HepG2 (cell line): ENCODE measurements around the gene LRRC32. TPM values are rescaled to one million over a fixed set of nuclear protein-coding genes. Genes with fewer than 3 reads are reported as not detected.

Experiments used
- ATAC-seq: fragments of 200-7000 bp; cut with Tn5 transposase; 3 replicates; pipeline ENCODE4 v1.9.1; 2020; ENCODE audit warnings: mild to moderate bottlenecking, moderate library complexity
- BruUV-seq: library from RNA; stranded (reverse); fragments of 400-500 nt; replicated peaks from 2 replicates; lab custom pipeline; 2021; lab: Mats Ljungman, UMichigan
- CTCF ChIA-PET: fragments of 300-600 bp; formaldehyde crosslinking; extraction: SDS; loops from one replicate; lab custom pipeline; 2021; ENCODE audit warnings: low total read pairs, inconsistent platforms, low intra/inter-chr PET ratio; lab: Yijun Ruan, JAX
- POLR2A ChIA-PET: fragments of 350-600 bp; sonication (Branson Sonifier 250); formaldehyde crosslinking; loops from one replicate; lab custom pipeline; 2020; ENCODE audit warnings: antibody characterized with exemption, inconsistent platforms; lab: Yijun Ruan, JAX
- DNase-seq: peaks from one replicate; pipeline ENCODE4 v3.0.0-alpha.2; 2015; ENCODE audit warnings: low spot score
- FAIRE-seq: peaks from 3 replicates; lab custom pipeline; 2011; peaks lifted over from hg19 to GRCh38; lab: Jason Lieb, UNC
- H2AFZ ChIP-seq: one replicate; pipeline ENCODE4 v1.6.1; 2011; ENCODE audit warnings: low read length, inconsistent platforms
- H3K27ac ChIP-seq: fragments of 300-600 bp; 3 replicates; pipeline ENCODE4 v1.8.0; 2011; ENCODE audit warnings: mixed run types, mild to moderate bottlenecking, mixed read lengths, low read length, inconsistent platforms; ENCODE audit not compliant: insufficient read depth; ENCODE audit errors: extremely low read length
- H3K27me3 ChIP-seq, 2 experiments: fragments of 200-600 bp in 1 of 2; 2 replicates in 1 of 2; 3 replicates in 1 of 2; pipeline versions ENCODE4 v1.6.0 to v1.8.0; 2011; ENCODE audit warnings: low read length in 2 of 2, mild to moderate bottlenecking in 2 of 2, moderate library complexity in 2 of 2, inconsistent platforms in 1 of 2; ENCODE audit not compliant: insufficient read depth in 2 of 2, control insufficient read depth in 1 of 2
- H3K36me3 ChIP-seq, 2 experiments: fragments of 200-600 bp in 1 of 2; replicated peaks in 1 of 2; 2 replicates in 1 of 2; 3 replicates in 1 of 2; pipeline versions ENCODE4 v1.5.1 to v1.8.0; 2011; ENCODE audit warnings: low read length in 2 of 2, inconsistent platforms in 1 of 2; ENCODE audit not compliant: insufficient read depth in 2 of 2, control insufficient read depth in 1 of 2
- H3K4me1 ChIP-seq: 2 replicates; pipeline ENCODE4 v1.5.1; 2012; ENCODE audit warnings: low read length, inconsistent platforms; ENCODE audit not compliant: insufficient read depth
- H3K4me2 ChIP-seq: 2 replicates; pipeline ENCODE4 v1.6.0; 2011; ENCODE audit warnings: low read depth, low read length, inconsistent platforms
- H3K4me3 ChIP-seq, 3 experiments: fragments of 200-600 bp in 1 of 3; sonication (generic), shearing (Covaris generic) in 1 of 3; replicated peaks in 1 of 3; 2 replicates each; pipeline ENCODE4 v1.5.1; 2011 to 2016; ENCODE audit warnings: low read length in 3 of 3, inconsistent platforms in 2 of 3, low read depth in 2 of 3, mild to moderate bottlenecking in 2 of 3, control low read depth in 1 of 3, mixed read lengths in 1 of 3; ENCODE audit not compliant: insufficient read depth in 1 of 3
- H3K79me2 ChIP-seq: one replicate; pipeline ENCODE4 v1.6.1; 2011; ENCODE audit warnings: low read length, inconsistent platforms; ENCODE audit not compliant: insufficient read depth
- H3K9ac ChIP-seq: 2 replicates; pipeline ENCODE4 v1.6.0; 2011; ENCODE audit warnings: mild to moderate bottlenecking, low read depth, low read length, inconsistent platforms; ENCODE audit not compliant: insufficient read depth
- H3K9me3 ChIP-seq: 2 replicates; pipeline ENCODE4 v1.5.1; 2012; ENCODE audit warnings: mild to moderate bottlenecking, low read length
- H4K20me1 ChIP-seq: 2 replicates; pipeline ENCODE4 v1.6.0; 2011; ENCODE audit warnings: inconsistent platforms, mild to moderate bottlenecking, low read length, moderate library complexity; ENCODE audit not compliant: insufficient read depth
- FIP1L1 ChIP-seq: fragments of 200-400 bp; formaldehyde crosslinking; IDR thresholded peaks from 2 replicates; pipeline ENCODE4 v1.6.1; 2018; ENCODE audit warnings: low read depth, mild to moderate bottlenecking, low read length, moderate library complexity, borderline replicate concordance; ENCODE audit not compliant: insufficient read depth
- HCFC1 ChIP-seq: fragments of 150-350 bp; IDR thresholded peaks from 2 replicates; pipeline ENCODE4 v1.6.1; 2014; ENCODE audit warnings: low read depth, low read length
- ZNF180 ChIP-seq: sonication (generic); formaldehyde crosslinking; IDR thresholded peaks from 2 replicates; pipeline ENCODE4 v1.4.0; 2020; ENCODE audit warnings: low read depth, missing genetic modification reagents, borderline replicate concordance
- ZNF629 ChIP-seq: sonication (generic); formaldehyde crosslinking; conservative IDR thresholded peaks from 2 replicates; pipeline ENCODE4 v1.5.0; 2020; ENCODE audit warnings: missing genetic modification reagents
- WGBS: methylation state at CpG from one replicate; pipeline ENCODE4 v1.1.6; 2017; ENCODE audit warnings: low lambda C conversion rate; 5-methylcytosine and 5-hydroxymethylcytosine counted together
- in situ Hi-C: cut with HindIII; loops from 2 replicates; pipeline ENCODE4 v1.10.0; 2017; ENCODE audit warnings: low pct_unique_long_range_greater_than_20kb; ENCODE audit not compliant: extremely low pct_ligation_motif_present
- intact Hi-C: fragments of 100-400 bp; cut with micrococcal nuclease; formaldehyde crosslinking; loops from one replicate; pipeline ENCODE4 v1.10.0; 2022; ENCODE audit not compliant: unreplicated experiment
- polyA plus RNA-seq, 8 experiments: library from polyadenylated mRNA; depleted of rRNA in 3 of 8; stranded (reverse) in 7 of 8; unstranded in 1 of 8; fragments of >200 nt; fragmentation: Illumina TruSeq in 4 of 8; extraction: Trizol in 4 of 8; gene quantifications; 2 replicates each; pipeline versions ENCODE4 v1.2.1 to v1.2.3, GENCODE V29; 2011 to 2016; ENCODE audit warnings: low read depth in 4 of 8, missing spikeins in 1 of 8, mixed read lengths in 1 of 8; ENCODE audit not compliant: insufficient read depth in 1 of 8
- total RNA-seq, 5 experiments: library from RNA; depleted of rRNA; stranded (reverse); fragments of >200 nt; fragmentation: Illumina TruSeq; extraction: Trizol; gene quantifications; 2 replicates each; pipeline ENCODE4 v1.2.3, GENCODE V29; 2016; ENCODE audit warnings: low read depth in 1 of 5
- TF ChIP-seq, protein P1 (sequence below): sonication (generic); formaldehyde crosslinking; IDR thresholded peaks from 2 replicates; pipeline ENCODE4 v1.5.1; 2020; ENCODE audit warnings: missing genetic modification reagents, mild to moderate bottlenecking, borderline replicate concordance

LRRC32 gene
- total and polyA plus RNA-seq, 2 of the 13 experiments (the other 11 are each of a cell fraction or from before 2014, with no cell fraction given), result 0.07 TPM; not detected in 1

DNA sequence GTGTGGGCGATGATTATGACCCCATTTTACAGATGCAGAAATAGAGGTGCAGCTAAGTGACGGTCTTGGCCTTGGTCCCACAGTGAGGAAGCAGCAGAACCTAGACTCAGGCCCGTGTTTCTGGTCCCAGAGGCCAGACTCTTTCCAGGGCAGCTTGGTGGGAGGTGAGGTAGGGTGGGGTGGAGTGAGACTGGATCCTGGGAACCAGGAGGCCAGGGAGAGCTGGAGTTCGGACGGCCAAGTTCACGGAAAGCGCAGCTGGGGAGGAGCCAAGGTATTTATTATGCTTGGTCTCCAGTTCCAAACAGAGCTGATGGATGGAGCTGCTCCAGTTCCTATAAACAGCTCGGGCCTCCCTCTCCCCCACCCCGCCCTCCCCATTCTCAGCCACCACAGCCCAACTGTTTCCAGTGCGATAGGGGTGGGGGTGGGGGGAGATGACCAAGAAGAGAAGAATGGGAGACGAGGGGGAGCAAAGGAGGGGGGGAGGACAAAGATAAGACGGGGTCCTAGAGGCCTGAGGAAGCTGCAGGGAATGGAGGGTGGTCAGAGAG, 16.2 kb downstream of the LRRC32 start:
- no peak for ATAC-seq
- Histone ChIP-seq H3K9ac (no peak overlapping the region), H3K4me2 (no peak overlapping the region)

DNA sequence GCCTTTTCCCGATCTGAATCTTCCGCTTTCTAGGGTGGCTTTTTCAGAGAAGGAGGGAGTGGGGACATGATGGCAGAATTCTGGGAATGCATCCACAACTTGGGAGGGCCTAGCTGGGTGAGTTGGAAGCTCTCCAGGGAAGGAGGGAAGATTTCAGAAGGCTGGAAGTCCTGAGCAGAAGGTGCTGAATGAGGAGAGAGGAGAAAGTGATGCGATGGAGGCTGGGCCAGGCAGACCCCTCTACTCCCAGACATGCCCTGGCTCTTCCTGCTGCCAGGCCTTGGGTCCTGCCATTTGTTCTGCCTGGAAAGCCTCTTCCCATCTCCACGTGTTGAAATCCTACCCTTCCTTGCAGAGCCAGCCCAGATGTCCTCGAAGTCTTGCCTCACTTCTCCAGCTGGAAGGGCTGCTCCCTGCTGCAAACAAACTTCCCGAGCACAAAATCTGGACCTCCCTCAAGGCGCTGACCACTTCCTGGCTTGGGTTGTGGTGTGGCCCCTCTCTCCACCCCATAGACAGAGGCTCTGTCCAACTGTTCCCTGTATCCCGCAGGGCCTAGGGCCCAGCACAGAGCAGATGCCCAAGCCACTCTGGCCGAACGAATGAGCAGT, 16.8 kb downstream of the LRRC32 start:
- POLR2A ChIA-PET, result no interaction called here

More for the DNA sequence above, 16.2 kb downstream of the LRRC32 start:
- intact Hi-C loops, result no loop called here
- H3K4me3 ChIP-seq, result no peak overlapping the region
- BruUV-seq, result no TSS peak
- CTCF ChIA-PET, result no interaction called here
- H3K9me3 ChIP-seq, result no peaks in the 10 kb centered on the region
- peak; percentile 27; the same call in 1 of the 2 replicates for TF ChIP-seq ZNF629 (CRISPR knock-in tag)
- no peak for TF ChIP-seq HCFC1
- TF ChIP-seq ZNF180, result no peak
- no peak for TF ChIP-seq FIP1L1
- no peak for DNase-seq
- WGBS, result 9% methylated on average over 12 of the region's 12 CpGs
- peaks cover 3 to 32% of the 10 kb centered on the region in 2 experiments for H3K27me3 ChIP-seq
- no peaks in the 10 kb centered on the region for H3K4me1 ChIP-seq
- H3K27ac ChIP-seq, result no peak overlapping the region
- POLR2A ChIA-PET, result no interaction called here
- no peaks in the 10 kb centered on the region for H3K79me2 ChIP-seq
- FAIRE-seq, result no peak
- H3K36me3 ChIP-seq, result no peaks in the 10 kb centered on the region
- in situ Hi-C loops, result no loop called here
- no peaks in the 10 kb centered on the region for H4K20me1 ChIP-seq
- H2AFZ ChIP-seq, result no peak overlapping the region

More for the DNA sequence above, 16.8 kb downstream of the LRRC32 start:
- Histone ChIP-seq H3K4me3 (no peak overlapping the region), H3K9me3 (no peaks in the 10 kb centered on the region), H3K4me2 (no peak overlapping the region), H3K36me3 (no peaks in the 10 kb centered on the region), H3K9ac (no peak overlapping the region), H2AFZ (no peak overlapping the region), H3K27me3 (peaks cover 3 to 26% of the 10 kb centered on the region in 2 experiments), H3K79me2 (no peaks in the 10 kb centered on the region), H3K4me1 (no peaks in the 10 kb centered on the region)
- intact Hi-C loops (no loop called here), in situ Hi-C loops (no loop called here)
- 45% methylated on average over 10 of the region's 10 CpGs for whole genome bisulfite sequencing
- FAIRE-seq (no peak), DNase-seq (no peak), ATAC-seq (no peak)
- BruUV-seq, result no TSS peak
- CTCF ChIA-PET, result no interaction called here
- TF ChIP-seq, protein P1, sequence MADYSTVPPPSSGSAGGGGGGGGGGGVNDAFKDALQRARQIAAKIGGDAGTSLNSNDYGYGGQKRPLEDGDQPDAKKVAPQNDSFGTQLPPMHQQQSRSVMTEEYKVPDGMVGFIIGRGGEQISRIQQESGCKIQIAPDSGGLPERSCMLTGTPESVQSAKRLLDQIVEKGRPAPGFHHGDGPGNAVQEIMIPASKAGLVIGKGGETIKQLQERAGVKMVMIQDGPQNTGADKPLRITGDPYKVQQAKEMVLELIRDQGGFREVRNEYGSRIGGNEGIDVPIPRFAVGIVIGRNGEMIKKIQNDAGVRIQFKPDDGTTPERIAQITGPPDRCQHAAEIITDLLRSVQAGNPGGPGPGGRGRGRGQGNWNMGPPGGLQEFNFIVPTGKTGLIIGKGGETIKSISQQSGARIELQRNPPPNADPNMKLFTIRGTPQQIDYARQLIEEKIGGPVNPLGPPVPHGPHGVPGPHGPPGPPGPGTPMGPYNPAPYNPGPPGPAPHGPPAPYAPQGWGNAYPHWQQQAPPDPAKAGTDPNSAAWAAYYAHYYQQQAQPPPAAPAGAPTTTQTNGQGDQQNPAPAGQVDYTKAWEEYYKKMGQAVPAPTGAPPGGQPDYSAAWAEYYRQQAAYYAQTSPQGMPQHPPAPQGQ (CRISPR knock-in tag), result no peak
- TF ChIP-seq, all 625 proteins: peak for 0
- H3K27ac ChIP-seq, result no peak overlapping the region
- no peaks in the 10 kb centered on the region for H4K20me1 ChIP-seq
